Endothelial cell of umbilical vein (primary cell): ENCODE data around the gene PPP2R5B. TPM values are rescaled to one million over a fixed set of nuclear protein-coding genes. Genes with fewer than 3 reads are reported as not detected.

Source experiments
- BruUV-seq: library from RNA; stranded (reverse); fragments of 400-500 nt; replicated peaks from 2 replicates; lab custom pipeline; 2021; lab: Mats Ljungman, UMichigan
- CTCF ChIA-PET: fragments of 300-600, 350-600 bp; sonication (Branson Sonifier 250); formaldehyde crosslinking; loops from one replicate; lab custom pipeline; 2021; ENCODE audit warnings: antibody characterized with exemption, inconsistent platforms; lab: Charles Lee
- POLR2A ChIA-PET: fragments of 300-600, 350-600 bp; sonication (Branson Sonifier 250); formaldehyde crosslinking; loops from one replicate; lab custom pipeline; 2021; ENCODE audit warnings: antibody characterized with exemption, inconsistent platforms; lab: Charles Lee
- DNase-seq: peaks from one replicate; pipeline ENCODE4 v3.0.0-alpha.2; 2011; ENCODE audit warnings: low read depth, low spot score
- FAIRE-seq: peaks from 2 replicates; lab custom pipeline; 2011; peaks lifted over from hg19 to GRCh38; lab: Jason Lieb, UNC
- H2AFZ ChIP-seq: 2 replicates; pipeline ENCODE4 v1.6.0; 2012; ENCODE audit warnings: low read depth, low read length, control low read depth, inconsistent platforms
- H3K27ac ChIP-seq: 2 replicates; pipeline ENCODE4 v1.5.1; 2011; ENCODE audit warnings: low read depth, mild to moderate bottlenecking, control low read depth, low read length, moderate library complexity; ENCODE audit not compliant: insufficient read depth
- H3K27me3 ChIP-seq, 2 experiments: 2 replicates each; pipeline versions ENCODE4 v1.6.0 to v1.6.1; 2011; ENCODE audit warnings: low read length in 2 of 2, mixed read lengths in 1 of 2; ENCODE audit not compliant: control insufficient read depth in 2 of 2, insufficient read depth in 2 of 2
- H3K36me3 ChIP-seq, 2 experiments: 2 replicates in 1 of 2; 3 replicates in 1 of 2; pipeline ENCODE4 v1.5.1; 2011; ENCODE audit warnings: low read length in 2 of 2, mild to moderate bottlenecking in 1 of 2, moderate library complexity in 1 of 2; ENCODE audit not compliant: control insufficient read depth in 2 of 2, insufficient read depth in 2 of 2; ENCODE audit errors: extremely low read depth in 1 of 2
- H3K4me1 ChIP-seq: 3 replicates; pipeline ENCODE4 v1.5.1; 2011; ENCODE audit warnings: mild to moderate bottlenecking, low read length; ENCODE audit not compliant: control insufficient read depth, insufficient read depth; ENCODE audit errors: extremely low read depth
- H3K4me2 ChIP-seq: 2 replicates; pipeline ENCODE4 v1.6.1; 2011; ENCODE audit warnings: low read length, control low read depth, mixed read lengths; ENCODE audit not compliant: insufficient read depth
- H3K4me3 ChIP-seq, 3 experiments: fragments of 200-600 bp in 1 of 3; sonication (generic), shearing (Covaris generic) in 1 of 3; replicated peaks in 1 of 3; 2 replicates each; pipeline ENCODE4 v1.5.1; 2011 to 2016; ENCODE audit warnings: control low read depth in 3 of 3, low read length in 3 of 3, mild to moderate bottlenecking in 2 of 3, inconsistent platforms in 1 of 3, low read depth in 1 of 3, moderate library complexity in 1 of 3; ENCODE audit not compliant: insufficient read depth in 1 of 3
- H3K79me2 ChIP-seq: 2 replicates; pipeline ENCODE4 v1.6.0; 2012; ENCODE audit warnings: low read length, inconsistent platforms; ENCODE audit not compliant: control insufficient read depth, insufficient read depth
- H3K9ac ChIP-seq: replicated peaks from 2 replicates; pipeline ENCODE3; 2011; ENCODE audit warnings: low read length, control low read depth; ENCODE audit not compliant: insufficient read depth; ENCODE audit errors: extremely low read depth
- H3K9me1 ChIP-seq: replicated peaks from 3 replicates; pipeline ENCODE4 v1.6.0; 2011; ENCODE audit warnings: mild to moderate bottlenecking, low read length; ENCODE audit not compliant: control insufficient read depth, insufficient read depth; ENCODE audit errors: extremely low read depth
- H3K9me3 ChIP-seq: replicated peaks from 2 replicates; pipeline ENCODE4 v1.5.1; 2012; ENCODE audit warnings: low read length, inconsistent platforms; ENCODE audit not compliant: control insufficient read depth, insufficient read depth
- H4K20me1 ChIP-seq: replicated peaks from 2 replicates; pipeline ENCODE3; 2011; ENCODE audit warnings: mild to moderate bottlenecking, low read length; ENCODE audit not compliant: control insufficient read depth, insufficient read depth; ENCODE audit errors: extremely low read depth
- CTCF ChIP-seq, 2 donors: IDR thresholded peaks; 1 replicate in 1 of 2; 2 replicates in 1 of 2; pipeline ENCODE4 v1.5.1; 2011; ENCODE audit warnings: low read length in 2 of 2, mild to moderate bottlenecking in 2 of 2, moderate library complexity in 2 of 2, control low read depth in 1 of 2, inconsistent platforms in 1 of 2, low read depth in 1 of 2; ENCODE audit not compliant: insufficient read depth in 1 of 2; ENCODE audit errors: extremely low read depth in 1 of 2
- EZH2 ChIP-seq: IDR thresholded peaks from 2 replicates; pipeline ENCODE4 v1.6.1; 2012; ENCODE audit warnings: borderline replicate concordance, low read depth, mild to moderate bottlenecking, moderate library complexity, low read length, inconsistent platforms; ENCODE audit not compliant: severe bottlenecking
- FOS ChIP-seq: IDR thresholded peaks from 2 replicates; pipeline ENCODE4 v1.6.1; 2011; ENCODE audit warnings: mild to moderate bottlenecking, low read length, moderate library complexity, borderline replicate concordance; ENCODE audit not compliant: insufficient read depth
- GATA2 ChIP-seq: IDR thresholded peaks from 2 replicates; pipeline ENCODE4 v1.7.0; 2011; ENCODE audit warnings: low read depth, mild to moderate bottlenecking, moderate library complexity, mixed read lengths, low read length; ENCODE audit not compliant: insufficient read length, insufficient read depth
- JUN ChIP-seq: IDR thresholded peaks from 2 replicates; pipeline ENCODE4 v1.6.1; 2011; ENCODE audit warnings: borderline replicate concordance, low read depth; ENCODE audit not compliant: insufficient read length, insufficient read depth
- MAX ChIP-seq: IDR thresholded peaks from 2 replicates; pipeline ENCODE4 v1.6.1; 2011; ENCODE audit not compliant: insufficient read depth, insufficient read length
- MYC ChIP-seq: IDR thresholded peaks from one replicate; pipeline ENCODE4 v1.6.1; 2011; ENCODE audit warnings: mild to moderate bottlenecking, low read depth, low read length
- POLR2A ChIP-seq: IDR thresholded peaks from 2 replicates; pipeline ENCODE4 v1.6.1; 2012; ENCODE audit warnings: low read depth, mild to moderate bottlenecking, control low read depth, low read length
- POLR2AphosphoS5 ChIP-seq: IDR thresholded peaks from 2 replicates; pipeline ENCODE4 v1.6.1; 2012; ENCODE audit warnings: low read depth, mild to moderate bottlenecking, control low read depth, low read length, moderate library complexity; ENCODE audit not compliant: insufficient read depth
- dilution Hi-C: fragments of 300-500 bp; cut with MboI; formaldehyde crosslinking; loops from one replicate; pipeline ENCODE4 v1.15.0; 2019; ENCODE audit warnings: low sequenced_read_pairs; ENCODE audit not compliant: extremely low pct_ligation_motif_present
- intact Hi-C: fragments of 100-400 bp; cut with micrococcal nuclease; formaldehyde crosslinking; loops from one replicate; pipeline ENCODE4 v1.10.0; 2022
- polyA plus RNA-seq, 4 experiments: library from polyadenylated mRNA; depleted of rRNA in 3 of 4; stranded (reverse) in 3 of 4; unstranded in 1 of 4; fragments of >200 nt; gene quantifications; 2 replicates each; pipeline versions ENCODE4 v1.2.1 to v1.2.3, GENCODE V29; 2011 to 2012; ENCODE audit warnings: missing spikeins in 1 of 4
- total RNA-seq: library from RNA; stranded (reverse); gene quantifications from 2 replicates; pipeline ENCODE4 v1.2.3, GENCODE V29; 2021

Gene PPP2R5B
- total and polyA plus RNA-seq, 2 donors (not counting 3 experiments of a cell fraction or from before 2014, with no cell fraction given), result 17.6 to 17.8 TPM

GRCh38 chr11:64892838-64893193 lies 31.7 kb upstream of the PPP2R5B start:
- no peaks in the 10 kb centered on the region for H4K20me1 ChIP-seq
- intact Hi-C loops (no loop called here), dilution Hi-C loops (loop anchor here (10.0 kb wide), 1 partner anchor 48 kb away; the partner anchor contains the start of gene CDC42BPG)
- DNase-seq (no peak), FAIRE-seq (no peak)
- no peak for TF ChIP-seq POLR2A
- TF ChIP-seq POLR2AphosphoS5, result no peak
- no peak for TF ChIP-seq FOS
- TF ChIP-seq GATA2, result no peak
- no peak for TF ChIP-seq CTCF (IDR thresholded peaks at IDR 0.05; ENCODE audit: extremely low read depth in 1 of 2, insufficient read depth in 1 of 2, low read depth in 1 of 2, low read length in 2 of 2)
- no peak for TF ChIP-seq EZH2
- no peak for TF ChIP-seq JUN
- TF ChIP-seq MAX, result no peak
- no peak for TF ChIP-seq MYC
- no peaks in the 10 kb centered on the region for H3K9me1 ChIP-seq
- H2AFZ ChIP-seq, result no peak overlapping the region
- H3K9ac ChIP-seq, result no peak overlapping the region
- peaks cover 3% of the 10 kb centered on the region for H3K4me1 ChIP-seq
- no peaks in the 10 kb centered on the region for H3K9me3 ChIP-seq
- ChIA-PET POLR2A (no interaction called here), CTCF (interaction anchor here (0.9 to 9.4 kb wide), 4 partner anchors 16 to 45 kb away, joined by 3 to 168 read pairs (median 6); partner anchors contain the start of gene CDC42BPG)
- H3K79me2 ChIP-seq, result no peaks in the 10 kb centered on the region
- H3K36me3 ChIP-seq, result peaks cover 0 to 9% of the 10 kb centered on the region in 2 experiments
- H3K27me3 ChIP-seq, result no peaks in the 10 kb centered on the region
- H3K4me3 ChIP-seq, result no peak overlapping the region
- no peak overlapping the region for H3K4me2 ChIP-seq
- no TSS peak for BruUV-seq
- no peak overlapping the region for H3K27ac ChIP-seq
